PFSK-1 (cell line): ENCODE results near the gene LTF.

Source experiments
- FOXP2 ChIP-seq: optimal IDR thresholded peaks from 2 replicates; pipeline ENCODE3; 2011; ENCODE audit warnings: borderline replicate concordance, control low read depth, inconsistent platforms; ENCODE audit not compliant: insufficient read depth; ENCODE audit errors: extremely low read length, extremely low read depth
- POLR2AphosphoS5 ChIP-seq: IDR thresholded peaks from 2 replicates; pipeline ENCODE4 v1.6.1; 2012; ENCODE audit warnings: low read depth, mild to moderate bottlenecking, control low read depth, low read length, moderate library complexity
- REST ChIP-seq, 2 experiments: IDR thresholded peaks; 2 replicates each; pipeline versions ENCODE4 v1.6.1 to v1.8.0; 2011 to 2012; ENCODE audit warnings: low read depth in 2 of 2, low read length in 2 of 2, control low read depth in 1 of 2, inconsistent platforms in 1 of 2, mild to moderate bottlenecking in 1 of 2, moderate library complexity in 1 of 2; ENCODE audit not compliant: insufficient read depth in 1 of 2
- SIN3A ChIP-seq: IDR thresholded peaks from 2 replicates; pipeline ENCODE4 v1.6.1; 2012; ENCODE audit warnings: mild to moderate bottlenecking, low read length, moderate library complexity, borderline replicate concordance; ENCODE audit not compliant: insufficient read depth
- TAF1 ChIP-seq: IDR thresholded peaks from 2 replicates; pipeline ENCODE4 v1.6.1; 2012; ENCODE audit warnings: low read length, control low read depth, borderline replicate concordance; ENCODE audit not compliant: insufficient read depth

LTF gene

GRCh38 chr3:46500656-46501635 is 36.2 kb upstream of the LTF start:
- TF ChIP-seq POLR2AphosphoS5 (no peak), SIN3A (no peak), FOXP2 (no peak), TAF1 (no peak), REST (IDR thresholded peaks at IDR 0.05; ENCODE audit: insufficient read depth in 1 of 2, low read depth in 2 of 2, low read length in 2 of 2) (no peak)

GRCh38 chr3:46498916-46499519 is 34.3 kb upstream of the LTF start:
- TF ChIP-seq FOXP2 (no peak), TAF1 (no peak), REST (IDR thresholded peaks at IDR 0.05; ENCODE audit: insufficient read depth in 1 of 2, low read depth in 2 of 2, low read length in 2 of 2) (no peak), POLR2AphosphoS5 (no peak), SIN3A (no peak)

DNA sequence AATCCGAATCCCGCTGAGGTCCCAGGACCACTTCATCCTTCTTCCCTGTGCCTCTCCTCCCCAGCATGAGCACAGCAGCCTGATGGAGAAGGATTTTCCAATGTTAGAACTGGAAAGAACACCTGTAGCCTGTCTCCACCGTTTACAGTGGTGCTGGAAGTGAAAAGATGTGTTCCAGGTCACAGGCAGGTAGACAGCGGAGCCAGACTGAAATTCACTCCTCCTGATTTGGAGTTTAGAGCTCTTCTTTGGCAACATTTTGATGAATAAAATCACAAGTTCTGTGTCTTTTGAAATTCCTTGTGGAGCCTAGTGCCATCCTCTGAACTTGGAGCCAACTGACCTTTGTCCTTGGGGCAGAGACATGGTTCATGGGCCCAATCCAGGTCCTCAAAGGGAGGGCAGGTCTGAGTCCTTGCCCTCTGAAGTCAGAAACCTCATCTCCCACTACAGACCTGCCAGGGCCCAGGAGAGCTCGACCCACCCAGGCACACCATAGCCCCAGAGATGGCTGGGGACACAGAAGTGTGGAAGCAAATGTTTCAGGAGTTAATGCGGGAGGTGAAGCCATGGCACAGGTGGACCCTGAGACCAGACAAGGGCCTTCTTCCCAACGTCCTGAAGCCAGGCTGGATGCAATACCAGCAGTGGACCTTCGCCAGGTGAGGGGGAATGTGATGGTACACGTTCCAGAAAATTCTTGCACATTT is 33.0 kb upstream of the LTF start, which contains the start of gene RTP3:
Gene RTP3 (plus strand): TSS at position 421 of the 710 bp plus-strand sequence. CDS start 87 bp downstream, at position 508.
- TF ChIP-seq REST (IDR thresholded peaks at IDR 0.05; ENCODE audit: insufficient read depth in 1 of 2, low read depth in 2 of 2, low read length in 2 of 2): no peak
- no peak for TF ChIP-seq FOXP2
- no peak for TF ChIP-seq SIN3A
- no peak for TF ChIP-seq POLR2AphosphoS5
- no peak for TF ChIP-seq TAF1

DNA sequence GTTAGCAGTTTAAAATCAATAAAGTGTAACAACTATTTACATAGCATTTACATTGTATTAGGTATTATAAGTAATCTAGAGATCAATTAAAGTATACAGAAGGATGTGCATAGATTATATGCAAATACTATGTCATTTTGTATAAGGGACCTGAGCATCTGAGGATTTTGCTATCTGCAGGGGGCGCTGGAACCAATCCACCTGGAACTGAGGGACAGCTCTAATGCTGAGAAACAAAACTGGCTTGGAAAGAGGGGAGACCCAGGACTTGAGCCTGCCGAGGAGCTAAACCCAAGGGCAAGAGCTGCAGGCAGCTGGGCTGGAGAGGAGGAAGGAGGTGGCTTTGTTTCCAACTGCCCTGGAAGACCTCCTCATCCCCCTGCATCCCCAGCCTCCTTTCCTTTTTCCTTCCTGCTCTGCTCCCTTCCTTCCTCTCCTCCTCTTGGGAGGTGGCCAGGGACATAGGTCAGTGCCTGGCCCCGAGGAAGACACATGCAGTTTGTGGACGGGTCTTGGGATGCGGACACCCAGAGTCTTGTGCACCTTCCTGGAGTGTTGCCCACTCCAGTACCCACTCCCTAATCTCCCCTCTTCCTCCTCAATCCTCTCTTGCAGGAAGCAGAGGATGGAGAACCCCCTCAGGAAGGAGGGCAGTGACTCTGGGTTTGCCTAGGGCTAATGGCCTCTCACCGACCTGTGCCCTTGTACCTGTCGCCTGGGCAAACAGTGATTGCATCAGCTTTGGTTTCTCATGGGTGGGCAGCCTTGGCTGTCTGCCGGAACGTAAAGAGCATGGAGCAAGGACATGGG is 32.2 kb upstream of the LTF start:
- TF ChIP-seq FOXP2: no peak

- TF ChIP-seq TAF1 (no peak), SIN3A (no peak), FOXP2 (no peak), POLR2AphosphoS5 (no peak), REST (IDR thresholded peaks at IDR 0.05; ENCODE audit: insufficient read depth in 1 of 2, low read depth in 2 of 2, low read length in 2 of 2) (no peak)
Observed at GRCh38 chr3:46495901-46496456, 31.3 kb upstream of the LTF start.
